Stimulated activated CD4-positive, alpha-beta T cell treated with anti-CD3 and anti-CD28 coated beads, Interleukin-2, amount 100 ng/mL, for 4 hours (primary cell): Measurements from ENCODE around the gene PCDHA3.
"Not testable (repeated sequence)": the region's sequence is repeated elsewhere in the genome, so short reads cannot be mapped to it uniquely, and the experiment has no call there.

ENCODE experiments used
- DNase-seq: peaks from one replicate; pipeline ENCODE4 v3.0.0-alpha.2; 2020; ENCODE audit warnings: low read depth

PCDHA3 gene

DNA sequence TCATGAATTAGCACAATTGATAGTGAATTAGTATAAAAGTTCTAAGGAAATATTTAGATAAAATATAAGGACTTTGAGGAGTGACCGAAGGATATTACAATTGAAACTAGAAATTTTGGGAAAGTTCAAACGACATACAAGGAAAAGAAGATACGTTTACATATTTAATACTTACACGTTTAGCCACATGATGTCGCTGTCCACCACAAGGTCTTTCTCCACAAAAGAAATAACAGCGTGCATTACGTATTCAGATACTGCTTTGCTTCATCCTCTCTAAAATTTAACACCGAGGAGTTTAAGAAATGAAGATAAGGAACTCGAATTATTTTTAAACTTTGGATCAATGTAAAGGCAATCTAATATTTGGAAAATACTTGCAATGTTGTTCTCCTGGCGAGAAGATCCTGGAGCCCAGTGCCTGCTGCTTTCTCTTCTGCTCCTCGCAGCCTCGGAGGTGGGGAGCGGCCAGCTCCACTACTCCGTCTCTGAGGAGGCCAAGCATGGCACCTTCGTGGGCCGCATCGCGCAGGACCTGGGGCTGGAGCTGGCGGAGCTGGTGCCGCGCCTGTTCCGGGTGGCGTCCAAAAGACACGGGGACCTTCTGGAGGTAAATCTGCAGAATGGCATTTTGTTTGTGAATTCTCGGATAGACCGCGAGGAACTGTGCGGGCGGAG is at the start of gene PCDHA3:
PCDHA3 (plus strand) TSS at position 242 of the 678 bp plus-strand sequence.
- DNase-seq: no peak

DNA sequence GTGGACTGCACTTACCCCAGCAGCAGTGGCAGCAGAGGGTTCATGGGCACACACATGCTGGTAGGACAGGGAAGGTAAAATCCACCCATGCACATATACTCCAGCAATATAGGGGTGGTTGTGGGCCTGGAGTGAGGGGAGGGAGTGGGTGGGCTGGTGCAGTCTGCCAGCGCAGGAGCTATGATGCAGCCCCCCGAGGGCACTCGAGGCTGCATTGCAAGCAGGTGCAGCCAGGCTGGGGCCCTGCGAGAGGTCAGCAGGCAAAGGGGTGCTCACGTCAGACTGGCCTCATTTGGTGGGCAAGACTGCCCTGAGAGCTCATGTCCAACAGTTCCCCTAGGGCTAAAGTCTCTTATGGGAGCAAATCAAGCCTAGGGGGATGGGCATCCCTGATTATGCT is 47.3 kb upstream of the PCDHA3 start:
- no peak for DNase-seq

DNA sequence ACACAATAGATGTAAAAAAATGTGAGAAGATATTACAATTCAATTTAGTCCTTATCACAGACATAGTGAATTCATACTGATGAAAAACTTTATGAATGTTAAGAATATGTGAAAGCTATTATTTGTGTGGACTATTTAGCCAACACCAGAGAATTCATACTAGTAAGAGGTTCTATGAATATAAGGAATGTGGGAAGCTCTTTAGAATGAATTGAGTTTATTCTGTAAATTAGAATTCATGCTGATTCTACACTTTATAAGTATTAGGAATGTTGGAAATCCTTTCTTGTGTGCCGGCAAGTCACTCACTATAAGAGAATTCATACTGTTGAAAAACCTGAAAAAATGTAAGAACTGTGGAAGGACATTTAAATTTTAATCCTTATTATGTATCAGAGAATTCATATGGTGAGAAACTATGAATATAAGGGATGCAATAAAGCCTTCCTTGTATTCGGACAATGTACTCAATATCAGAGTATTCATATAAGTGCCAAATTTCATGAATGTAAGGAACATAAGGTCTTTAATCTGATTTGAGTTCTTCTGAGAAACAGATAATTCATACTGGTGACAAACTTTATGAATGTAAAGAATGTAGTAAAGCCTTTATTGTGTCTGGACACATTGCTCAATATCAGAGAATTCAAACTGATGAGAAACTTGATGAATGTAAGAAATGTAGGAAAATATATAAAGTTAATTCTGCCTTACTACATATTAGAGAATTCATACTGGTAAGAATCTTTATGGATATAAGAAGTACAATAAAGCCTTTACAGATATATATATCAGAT is 36.5 kb upstream of the PCDHA3 start:
- no peak for DNase-seq

GRCh38 chr5:140767444-140767843 is 33.4 kb upstream of the PCDHA3 start:
- DNase-seq: no peak

GRCh38 chr5:140780512-140780911 is 20.3 kb upstream of the PCDHA3 start:
- no peak for DNase-seq

- no peak for DNase-seq
Observed at GRCh38 chr5:140785905-140786686, 14.8 kb upstream of the PCDHA3 start, which contains the start of gene PCDHA1. PCDHA1 (plus strand) TSS chr5:140786140.

DNA sequence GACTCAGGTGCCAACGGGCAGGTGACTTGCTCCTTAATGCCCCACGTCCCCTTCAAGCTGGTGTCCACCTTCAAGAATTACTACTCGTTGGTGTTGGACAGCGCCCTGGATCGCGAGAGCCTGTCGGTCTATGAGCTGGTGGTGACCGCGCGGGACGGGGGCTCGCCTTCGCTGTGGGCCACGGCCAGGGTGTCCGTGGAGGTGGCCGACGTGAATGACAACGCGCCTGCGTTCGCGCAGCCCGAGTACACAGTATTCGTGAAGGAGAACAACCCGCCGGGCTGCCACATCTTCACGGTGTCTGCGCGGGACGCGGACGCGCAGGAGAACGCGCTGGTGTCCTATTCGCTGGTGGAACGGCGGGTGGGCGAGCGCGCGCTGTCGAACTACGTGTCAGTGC is 13.4 kb upstream of the PCDHA3 start:
- not testable (repeated sequence) for DNase-seq

GRCh38 chr5:140787849-140788504 is 12.9 kb upstream of the PCDHA3 start:
- not testable (repeated sequence) for DNase-seq

DNA sequence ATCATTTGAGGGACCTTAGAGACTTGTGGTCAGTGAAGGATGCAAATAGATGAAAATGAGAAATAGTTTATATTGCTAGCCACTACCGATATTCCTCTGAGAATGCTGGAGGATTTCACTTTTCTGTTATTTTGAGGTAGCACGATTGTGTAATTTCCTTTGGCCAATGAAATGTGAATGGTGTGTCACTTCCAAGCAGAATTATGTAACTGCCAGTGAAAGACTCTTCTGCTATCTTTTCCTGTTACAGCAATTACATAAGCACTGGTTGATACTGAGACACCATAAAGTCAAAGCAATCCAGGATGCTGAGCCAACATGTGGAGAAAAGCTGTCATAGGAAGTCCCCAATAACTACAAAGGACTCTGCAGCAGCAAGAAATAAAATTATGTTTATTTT is 9.8 kb upstream of the PCDHA3 start:
- DNase-seq: no peak

- no peak for DNase-seq
Observed at GRCh38 chr5:140794595-140795258, 6.1 kb upstream of the PCDHA3 start, which contains the start of gene PCDHA2. PCDHA2 (plus strand) TSS chr5:140794852.

DNA sequence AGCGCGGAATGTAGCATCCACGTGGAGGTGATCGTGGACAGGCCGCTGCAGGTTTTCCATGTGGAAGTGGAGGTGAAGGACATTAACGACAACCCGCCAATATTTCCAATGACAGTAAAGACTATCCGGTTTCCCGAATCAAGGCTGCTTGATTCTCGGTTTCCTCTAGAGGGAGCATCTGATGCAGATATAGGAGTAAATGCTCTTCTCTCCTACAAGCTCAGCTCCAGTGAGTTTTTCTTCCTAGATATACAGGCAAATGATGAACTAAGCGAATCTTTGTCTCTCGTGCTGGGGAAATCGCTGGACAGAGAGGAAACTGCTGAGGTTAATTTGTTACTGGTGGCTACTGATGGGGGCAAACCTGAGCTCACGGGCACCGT is 5.6 kb upstream of the PCDHA3 start:
- no peak for DNase-seq

- not testable (repeated sequence) for DNase-seq
Observed at GRCh38 chr5:140796072-140796717, 4.7 kb upstream of the PCDHA3 start.

- no peak for DNase-seq
Observed at GRCh38 chr5:140796718-140797095, 4.2 kb upstream of the PCDHA3 start.

DNA sequence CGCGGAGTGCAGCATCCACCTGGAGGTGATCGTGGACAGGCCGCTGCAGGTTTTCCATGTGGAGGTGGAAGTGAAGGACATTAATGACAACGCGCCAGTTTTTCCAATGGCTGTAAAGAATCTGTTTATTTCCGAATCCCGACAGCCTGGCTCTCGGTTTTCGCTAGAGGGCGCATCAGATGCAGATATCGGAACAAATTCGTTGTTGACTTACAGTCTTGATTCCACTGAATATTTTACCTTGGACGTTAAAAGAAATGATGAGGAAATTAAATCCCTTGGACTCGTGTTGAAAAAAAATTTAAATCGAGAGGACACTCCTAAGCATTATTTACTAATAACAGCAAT is 611 bp downstream of the PCDHA3 start:
- no peak for DNase-seq

GRCh38 chr5:140802381-140802780 is 1.5 kb downstream of the PCDHA3 start:
- not testable (repeated sequence) for DNase-seq

DNA sequence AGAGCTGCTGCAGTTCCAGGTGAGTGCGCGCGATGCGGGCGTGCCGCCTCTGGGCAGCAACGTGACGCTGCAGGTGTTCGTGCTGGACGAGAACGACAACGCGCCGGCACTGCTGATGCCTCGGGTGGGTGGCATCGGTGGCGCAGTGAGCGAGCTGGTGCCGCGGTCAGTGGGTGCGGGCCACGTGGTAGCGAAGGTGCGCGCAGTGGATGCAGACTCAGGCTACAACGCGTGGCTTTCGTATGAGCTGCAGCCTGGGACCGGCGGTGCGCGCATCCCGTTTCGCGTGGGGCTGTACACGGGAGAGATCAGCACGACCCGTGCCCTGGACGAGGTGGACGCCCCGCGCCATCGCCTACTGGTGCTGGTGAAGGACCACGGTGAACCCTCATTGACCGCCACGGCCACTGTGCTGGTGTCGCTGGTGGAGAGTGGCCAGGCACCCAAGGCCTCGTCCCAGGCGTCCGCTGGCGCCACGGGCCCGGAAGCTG is 2.0 kb downstream of the PCDHA3 start:
- DNase-seq: no peak

GRCh38 chr5:140806834-140807775 is 6.2 kb downstream of the PCDHA3 start, which contains the start of gene PCDHA4:
PCDHA4 (plus strand) TSS chr5:140807068.
- DNase-seq: no peak

GRCh38 chr5:140808241-140808888 is 7.5 kb downstream of the PCDHA3 start:
- DNase-seq: not testable (repeated sequence)

DNA sequence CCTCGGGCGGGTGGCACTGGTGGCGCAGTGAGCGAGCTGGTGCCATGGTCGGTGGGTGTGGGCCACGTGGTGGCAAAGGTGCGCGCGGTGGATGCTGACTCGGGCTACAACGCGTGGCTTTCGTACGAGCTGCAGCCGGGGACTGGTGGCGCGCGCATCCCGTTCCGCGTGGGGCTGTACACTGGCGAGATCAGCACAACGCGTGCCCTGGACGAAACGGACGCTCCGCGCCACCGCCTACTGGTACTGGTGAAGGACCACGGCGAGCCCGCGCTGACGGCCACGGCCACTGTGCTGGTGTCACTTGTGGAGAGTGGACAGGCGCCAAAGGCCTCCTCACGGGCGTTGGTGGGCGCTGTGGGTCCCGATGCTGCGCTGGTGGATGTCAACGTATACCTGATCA is 8.0 kb downstream of the PCDHA3 start:
- no peak for DNase-seq
